Fibroblast of skin of left biceps (primary cell): ENCODE results near the gene MAN1A1.

ENCODE experiments used
- DNase-seq, 2 experiments: peaks; one replicate each; pipeline ENCODE4 v3.0.0-alpha.2; 2013; ENCODE audit warnings: low read depth in 2 of 2

MAN1A1 gene

GRCh38 chr6:119142041-119142440, 207.5 kb downstream of the MAN1A1 start:
- DNase-seq = no peak

GRCh38 chr6:119140196-119141140, 209.1 kb downstream of the MAN1A1 start:
- DNase-seq = no peak

- DNase-seq = no peak
Observed at GRCh38 chr6:119138906-119139541, 210.5 kb downstream of the MAN1A1 start.

GRCh38 chr6:119137194-119138072, 212.1 kb downstream of the MAN1A1 start:
- DNase-seq = no peak

- no peak for DNase-seq
Observed at GRCh38 chr6:119134752-119135151, 214.8 kb downstream of the MAN1A1 start.

GRCh38 chr6:119133400-119133799, 216.2 kb downstream of the MAN1A1 start:
- no peak for DNase-seq

- DNase-seq = no peak
Observed at GRCh38 chr6:119132261-119132981, 217.1 kb downstream of the MAN1A1 start.

- DNase-seq = peak in 1 of 2 experiments; percentile 47
Observed at GRCh38 chr6:119129968-119130484, 219.5 kb downstream of the MAN1A1 start.

GRCh38 chr6:119129148-119129967, 220.2 kb downstream of the MAN1A1 start:
- DNase-seq = peak in 1 of 2 experiments; percentile 40

GRCh38 chr6:119128252-119128912, 221.2 kb downstream of the MAN1A1 start:
- DNase-seq = peak in 1 of 2 experiments; percentile 19

GRCh38 chr6:119127627-119128026, 221.9 kb downstream of the MAN1A1 start:
- no peak for DNase-seq
